H1 (cell line): ENCODE measurements around the gene SLC25A21.

ENCODE experiments used
- BCL11A ChIP-seq, 2 experiments: IDR thresholded peaks; one replicate each; pipeline ENCODE4 v1.6.1; 2011; ENCODE audit warnings: low read depth in 2 of 2, low read length in 2 of 2, mild to moderate bottlenecking in 2 of 2
- CHD1 ChIP-seq: IDR thresholded peaks from 2 replicates; pipeline ENCODE4 v1.6.1; 2012; ENCODE audit warnings: low read depth, low read length, improper control_type of control experiment
- EGR1 ChIP-seq: IDR thresholded peaks from 2 replicates; pipeline ENCODE4 v1.6.1; 2011; ENCODE audit warnings: low read depth, low read length, borderline replicate concordance
- POLR2A ChIP-seq, 2 experiments: IDR thresholded peaks; 1 replicate in 1 of 2; 2 replicates in 1 of 2; pipeline ENCODE4 v1.6.1; 2011; ENCODE audit warnings: low read depth in 2 of 2, low read length in 2 of 2, mild to moderate bottlenecking in 2 of 2; ENCODE audit errors: control extremely low read depth in 1 of 2
- POLR2AphosphoS5 ChIP-seq: IDR thresholded peaks from 2 replicates; pipeline ENCODE4 v1.6.1; 2011; ENCODE audit warnings: low read depth, low read length
- ZNF274 ChIP-seq: IDR thresholded peaks from 2 replicates; pipeline ENCODE4 v1.7.0; 2012; ENCODE audit warnings: low read length, borderline replicate concordance; ENCODE audit errors: extremely low read depth
- TF ChIP-seq, protein P1 (sequence below), 3 experiments: IDR thresholded peaks; 1 replicate in 2 of 3; 2 replicates in 1 of 3; pipeline versions ENCODE4 v1.5.1 to v1.6.1; 2011; ENCODE audit warnings: low read length in 3 of 3, mild to moderate bottlenecking in 3 of 3, inconsistent platforms in 2 of 3, low read depth in 1 of 3, moderate library complexity in 1 of 3; ENCODE audit not compliant: insufficient read depth in 1 of 3; ENCODE audit errors: control extremely low read depth in 1 of 3

DNA sequence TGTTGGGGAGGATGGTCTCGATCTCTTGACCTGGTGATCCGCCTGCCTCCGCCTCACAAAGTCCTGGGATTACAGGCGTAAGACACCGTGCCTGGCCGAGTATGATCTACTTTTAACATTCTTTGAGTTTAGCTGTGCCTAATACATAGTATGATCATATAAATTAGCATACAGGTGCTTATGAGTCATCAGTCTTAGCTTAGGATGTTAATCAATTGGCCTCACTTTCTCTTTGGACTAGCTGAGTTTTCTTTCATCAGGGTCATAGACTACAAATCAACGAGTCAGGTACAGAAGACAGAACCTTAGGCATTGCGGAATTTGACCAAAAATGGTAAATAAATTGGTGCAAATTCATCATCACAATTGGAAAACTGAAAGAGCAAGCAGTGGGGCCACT is 2.2 kb downstream of the SLC25A21 start:
- TF ChIP-seq, protein P1, sequence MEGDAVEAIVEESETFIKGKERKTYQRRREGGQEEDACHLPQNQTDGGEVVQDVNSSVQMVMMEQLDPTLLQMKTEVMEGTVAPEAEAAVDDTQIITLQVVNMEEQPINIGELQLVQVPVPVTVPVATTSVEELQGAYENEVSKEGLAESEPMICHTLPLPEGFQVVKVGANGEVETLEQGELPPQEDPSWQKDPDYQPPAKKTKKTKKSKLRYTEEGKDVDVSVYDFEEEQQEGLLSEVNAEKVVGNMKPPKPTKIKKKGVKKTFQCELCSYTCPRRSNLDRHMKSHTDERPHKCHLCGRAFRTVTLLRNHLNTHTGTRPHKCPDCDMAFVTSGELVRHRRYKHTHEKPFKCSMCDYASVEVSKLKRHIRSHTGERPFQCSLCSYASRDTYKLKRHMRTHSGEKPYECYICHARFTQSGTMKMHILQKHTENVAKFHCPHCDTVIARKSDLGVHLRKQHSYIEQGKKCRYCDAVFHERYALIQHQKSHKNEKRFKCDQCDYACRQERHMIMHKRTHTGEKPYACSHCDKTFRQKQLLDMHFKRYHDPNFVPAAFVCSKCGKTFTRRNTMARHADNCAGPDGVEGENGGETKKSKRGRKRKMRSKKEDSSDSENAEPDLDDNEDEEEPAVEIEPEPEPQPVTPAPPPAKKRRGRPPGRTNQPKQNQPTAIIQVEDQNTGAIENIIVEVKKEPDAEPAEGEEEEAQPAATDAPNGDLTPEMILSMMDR (IDR thresholded peaks at IDR 0.05; ENCODE audit: control extremely low read depth in 1 of 3, insufficient read depth in 1 of 3, low read depth in 1 of 3, low read length in 3 of 3) = no peak
- TF ChIP-seq EGR1 = no peak
- no peak for TF ChIP-seq CHD1
- no peak for TF ChIP-seq BCL11A (IDR thresholded peaks at IDR 0.05; ENCODE audit: low read depth in 2 of 2, low read length in 2 of 2)
- no peak for TF ChIP-seq POLR2A (IDR thresholded peaks at IDR 0.05; ENCODE audit: control extremely low read depth in 1 of 2, low read depth in 2 of 2, low read length in 2 of 2)
- no peak for TF ChIP-seq ZNF274
- TF ChIP-seq POLR2AphosphoS5 = no peak
